NCI-H446 treated with DMSO at 0.1 percent for 48 hours (cell line): ENCODE results near the gene CTNND2.
"Not testable (repeated sequence)": the region's sequence is repeated elsewhere in the genome, so short reads cannot be mapped to it uniquely, and the experiment has no call there.

ENCODE experiments used
- DNase-seq: peaks from one replicate; lab custom pipeline; 2025; lab: John Stamatoyannopoulos, UW

The CTNND2 gene

GRCh38 chr5:11873587-11873986 lies 30.7 kb downstream of the CTNND2 start:
- DNase-seq, result no peak

- DNase-seq, result no peak
Observed at GRCh38 chr5:11869203-11869602, 35.0 kb downstream of the CTNND2 start.

- no peak for DNase-seq
Observed at GRCh38 chr5:11863911-11864310, 40.3 kb downstream of the CTNND2 start.

GRCh38 chr5:11857391-11857790 lies 46.9 kb downstream of the CTNND2 start:
- DNase-seq, result no peak

- DNase-seq, result no peak
Observed at GRCh38 chr5:11854936-11855335, 49.3 kb downstream of the CTNND2 start.

- no peak for DNase-seq
Observed at GRCh38 chr5:11853796-11854195, 50.5 kb downstream of the CTNND2 start.

DNA sequence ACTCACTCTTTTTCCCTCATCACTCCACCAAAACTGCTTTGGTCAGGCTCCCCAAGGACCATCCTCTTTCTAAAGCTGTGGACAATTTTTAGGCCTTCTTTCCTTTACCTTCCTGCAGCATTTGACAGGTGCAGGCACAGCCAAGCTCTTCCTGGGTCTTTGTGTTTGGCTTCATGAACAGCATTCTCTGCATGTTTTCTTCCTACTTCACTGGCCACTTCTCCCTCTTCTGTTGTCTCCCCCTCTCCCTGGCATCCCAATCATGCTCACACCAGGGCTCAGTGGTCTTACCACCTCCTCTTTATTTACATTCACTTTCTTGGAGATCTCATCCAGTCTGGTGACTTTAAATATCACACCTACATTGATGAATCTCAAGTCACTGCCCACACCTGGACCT lies 51.1 kb downstream of the CTNND2 start:
- no peak for DNase-seq

DNA sequence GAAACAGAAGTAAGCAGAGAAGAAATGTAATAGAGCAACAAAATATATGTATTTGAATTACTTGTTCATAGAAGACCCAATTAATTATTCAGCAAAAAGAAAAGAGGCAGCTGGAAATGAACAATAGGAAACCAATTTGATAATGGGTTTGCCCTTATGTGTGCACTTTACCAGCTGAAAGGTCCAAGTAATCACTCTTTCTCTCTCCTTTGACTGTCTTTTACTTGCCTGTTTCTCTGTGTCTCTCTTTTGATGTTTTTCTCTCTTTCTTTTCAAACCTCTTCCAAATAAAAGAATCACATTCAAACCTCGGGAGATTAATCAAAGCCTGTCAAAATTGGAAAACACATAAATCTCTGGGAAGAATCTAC lies 51.5 kb downstream of the CTNND2 start:
- no peak for DNase-seq

DNA sequence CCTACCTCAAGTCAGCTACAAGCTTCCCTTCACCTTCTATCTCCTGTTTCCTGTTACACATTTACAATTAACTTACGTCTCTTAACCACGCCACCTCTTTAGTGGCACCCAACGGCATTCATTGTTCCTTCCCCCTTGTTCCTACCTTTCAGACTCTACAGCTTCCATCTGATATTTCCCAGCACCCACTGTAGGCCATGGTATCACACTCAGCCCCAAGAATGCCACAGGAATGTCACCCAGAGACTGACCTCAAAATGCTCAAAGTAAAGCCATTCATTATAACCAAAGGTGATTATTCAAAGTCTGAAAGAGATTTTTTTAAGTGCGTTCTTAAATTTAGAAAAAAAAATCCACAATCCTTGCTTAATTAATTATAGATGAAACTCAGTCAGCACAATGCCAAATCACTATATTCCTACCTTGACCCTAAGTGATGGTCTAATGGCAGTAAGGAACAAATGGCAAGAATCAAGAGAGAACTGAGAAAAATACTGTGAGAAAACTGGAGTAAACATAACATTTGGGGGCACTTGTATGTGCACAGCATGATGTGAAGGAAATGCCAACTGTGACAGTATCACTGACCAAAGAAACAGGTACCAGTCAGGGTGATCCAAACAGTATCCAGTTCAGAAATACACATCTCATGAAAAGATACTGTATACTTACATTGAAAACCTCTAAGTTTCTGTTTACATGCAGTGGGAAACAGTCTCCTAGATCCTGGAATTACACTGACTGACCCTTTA lies 52.1 kb downstream of the CTNND2 start:
- DNase-seq, result no peak

DNA sequence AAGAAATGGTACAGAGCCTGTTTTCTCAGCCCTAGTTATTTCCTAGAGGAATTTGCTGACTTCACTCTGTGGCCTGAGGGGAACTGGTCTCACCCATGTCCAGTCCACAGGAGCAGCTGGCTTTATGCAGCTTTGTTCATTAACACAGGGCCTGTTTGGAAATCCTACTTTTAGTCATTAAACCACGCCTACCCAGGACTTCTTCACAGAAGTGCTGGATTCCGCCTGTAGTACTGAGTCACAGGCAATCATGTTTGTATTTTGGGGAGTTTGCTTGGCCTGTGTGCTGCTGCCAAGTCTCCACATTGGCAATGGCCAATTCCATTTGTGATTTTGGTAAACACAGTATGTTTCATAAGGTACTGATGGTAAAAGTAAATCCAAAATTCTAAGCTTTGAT lies 52.8 kb downstream of the CTNND2 start:
- peak; percentile 73 for DNase-seq

DNA sequence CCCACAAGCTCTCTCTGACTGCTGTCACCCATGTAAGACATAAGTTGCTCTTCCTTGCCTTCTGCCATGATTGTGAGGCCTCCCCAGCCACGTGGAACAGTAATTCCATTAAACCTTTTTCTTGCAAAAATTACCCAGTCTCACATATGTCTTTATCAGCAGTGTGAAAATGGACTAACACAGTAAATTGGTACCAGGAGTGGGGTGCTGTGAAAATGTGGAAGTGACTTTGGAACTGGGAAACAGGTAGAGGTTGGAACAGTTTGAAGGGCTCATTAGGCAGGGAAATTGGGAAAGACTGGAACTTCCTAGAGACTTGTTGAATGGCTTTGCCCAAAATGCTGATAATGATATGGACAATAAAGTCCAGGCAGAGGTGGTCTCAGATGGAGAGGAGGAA lies 75.7 kb downstream of the CTNND2 start:
- not testable (repeated sequence) for DNase-seq

GRCh38 chr5:11822598-11822997 lies 81.6 kb downstream of the CTNND2 start:
- no peak for DNase-seq

DNA sequence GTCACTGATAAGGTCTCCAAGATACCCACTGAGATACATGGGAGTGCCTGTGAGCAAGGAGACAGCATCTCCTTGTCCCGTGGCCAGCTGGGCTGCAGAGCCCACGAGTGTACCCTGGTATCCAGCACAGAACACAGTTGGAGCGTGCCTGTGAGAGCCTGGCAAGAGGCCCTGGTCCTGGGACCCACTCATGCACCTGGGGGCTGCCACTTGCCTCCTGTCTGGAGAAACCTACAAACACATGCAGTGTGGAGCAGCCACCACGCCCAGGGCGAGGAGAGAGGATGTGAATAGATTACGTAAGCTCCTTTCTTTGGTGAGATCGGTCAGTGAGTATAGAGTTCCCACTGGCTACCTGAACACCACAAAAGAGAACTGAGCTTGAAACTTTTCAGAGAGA lies 88.3 kb downstream of the CTNND2 start:
- DNase-seq, result no peak

DNA sequence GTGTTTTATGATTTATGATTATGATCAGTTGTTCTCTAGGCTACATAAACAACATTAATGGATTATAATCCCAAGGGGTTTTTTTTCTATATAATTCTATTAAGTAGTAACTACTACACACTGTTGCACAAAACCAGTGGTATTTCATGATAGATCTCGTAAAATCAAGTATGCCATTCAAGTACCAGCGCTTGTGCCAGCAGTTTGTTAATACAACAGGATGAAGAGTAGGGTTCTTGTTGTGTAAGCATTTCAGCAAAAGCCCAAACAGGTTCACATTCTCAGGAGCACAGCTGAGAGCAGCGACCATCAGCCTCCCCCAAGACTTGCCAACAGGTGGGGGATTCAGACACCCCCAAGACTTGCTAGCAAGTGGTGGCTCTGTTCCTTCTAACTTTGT lies 88.8 kb downstream of the CTNND2 start:
- DNase-seq, result no peak

GRCh38 chr5:11814373-11814772 lies 89.9 kb downstream of the CTNND2 start:
- DNase-seq, result no peak

- no peak for DNase-seq
Observed at GRCh38 chr5:11809407-11809806, 94.8 kb downstream of the CTNND2 start.

DNA sequence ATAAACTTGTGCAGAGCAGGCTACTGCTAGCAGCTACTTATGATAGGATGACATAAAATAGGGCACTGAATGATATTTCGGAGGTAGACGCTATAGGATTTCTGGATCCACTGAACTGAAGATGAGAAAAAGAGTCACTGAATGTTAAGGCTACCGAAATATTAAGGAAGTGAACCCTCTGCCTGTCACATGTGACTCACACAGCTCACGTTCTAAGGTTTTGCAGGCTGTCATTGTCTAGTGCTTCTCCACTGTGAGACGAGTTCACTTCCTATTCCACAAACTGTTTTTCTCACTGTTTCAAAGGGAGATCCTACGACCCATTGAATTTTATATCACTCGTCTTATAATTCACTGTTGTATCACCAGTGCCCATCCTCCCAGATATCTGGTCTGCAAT lies 100.8 kb downstream of the CTNND2 start:
- DNase-seq, result no peak

DNA sequence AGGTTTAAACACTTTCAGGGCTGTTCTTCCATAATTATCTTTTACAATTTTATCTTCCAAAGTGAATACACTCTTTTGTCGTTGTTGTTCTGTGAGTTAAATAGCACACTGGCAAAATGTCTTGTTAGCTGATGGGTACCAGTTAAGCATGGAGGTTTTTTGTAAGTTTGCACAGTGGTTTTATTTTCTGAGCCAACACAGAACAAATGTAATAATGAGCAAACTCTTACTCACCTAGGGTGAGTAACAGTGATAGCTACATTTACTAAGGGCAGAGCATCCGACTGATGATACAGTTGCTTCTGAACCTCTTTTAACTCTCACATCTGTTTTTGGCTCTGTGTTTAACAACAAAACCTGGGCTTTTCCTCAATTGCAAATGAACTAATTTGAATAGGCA lies 103.2 kb downstream of the CTNND2 start:
- no peak for DNase-seq

GRCh38 chr5:11797132-11797531 lies 107.1 kb downstream of the CTNND2 start:
- peak; percentile 96 for DNase-seq

DNA sequence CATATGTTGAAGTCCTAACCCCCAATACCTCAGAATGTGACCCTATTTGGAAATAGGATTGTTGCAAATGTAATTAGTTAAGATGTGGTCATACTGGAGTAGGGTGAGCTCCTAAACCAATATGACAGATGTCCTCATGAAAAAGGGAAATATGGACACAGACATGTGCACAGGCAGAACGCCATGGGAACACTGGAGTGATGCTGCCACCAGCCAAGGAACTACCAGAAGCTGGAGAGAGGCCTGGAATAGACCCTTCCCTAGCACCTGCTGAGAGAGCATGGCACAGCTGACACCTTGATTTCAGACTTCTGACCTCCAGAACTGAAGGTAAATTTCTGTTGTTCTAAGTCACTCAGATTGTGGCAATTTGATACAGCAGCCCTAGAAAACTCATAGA lies 110.8 kb downstream of the CTNND2 start:
- DNase-seq, result peak; percentile 82

GRCh38 chr5:11792621-11793020 lies 111.6 kb downstream of the CTNND2 start:
- DNase-seq, result peak; percentile 87

- peak; percentile 94 for DNase-seq
Observed at GRCh38 chr5:11791792-11792191, 112.5 kb downstream of the CTNND2 start.

DNA sequence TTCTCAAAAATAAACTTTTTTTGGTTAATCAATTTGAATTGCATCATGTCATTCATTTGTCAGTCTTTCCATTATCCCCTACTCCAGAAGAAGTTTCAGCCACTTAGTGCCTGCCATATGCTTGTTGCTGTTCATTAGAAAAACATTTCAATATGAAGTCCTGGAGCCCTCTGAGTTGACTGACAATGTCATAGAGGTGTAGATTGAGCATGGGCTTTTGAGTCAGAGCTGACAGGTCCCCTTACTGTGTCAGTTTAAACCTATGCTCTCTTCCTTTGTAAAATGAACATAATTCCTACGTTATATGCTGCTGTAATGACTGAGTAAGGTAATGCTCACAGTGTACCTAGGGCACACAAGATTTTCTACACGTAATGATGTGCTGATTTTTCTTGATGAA lies 114.0 kb downstream of the CTNND2 start:
- no peak for DNase-seq

DNA sequence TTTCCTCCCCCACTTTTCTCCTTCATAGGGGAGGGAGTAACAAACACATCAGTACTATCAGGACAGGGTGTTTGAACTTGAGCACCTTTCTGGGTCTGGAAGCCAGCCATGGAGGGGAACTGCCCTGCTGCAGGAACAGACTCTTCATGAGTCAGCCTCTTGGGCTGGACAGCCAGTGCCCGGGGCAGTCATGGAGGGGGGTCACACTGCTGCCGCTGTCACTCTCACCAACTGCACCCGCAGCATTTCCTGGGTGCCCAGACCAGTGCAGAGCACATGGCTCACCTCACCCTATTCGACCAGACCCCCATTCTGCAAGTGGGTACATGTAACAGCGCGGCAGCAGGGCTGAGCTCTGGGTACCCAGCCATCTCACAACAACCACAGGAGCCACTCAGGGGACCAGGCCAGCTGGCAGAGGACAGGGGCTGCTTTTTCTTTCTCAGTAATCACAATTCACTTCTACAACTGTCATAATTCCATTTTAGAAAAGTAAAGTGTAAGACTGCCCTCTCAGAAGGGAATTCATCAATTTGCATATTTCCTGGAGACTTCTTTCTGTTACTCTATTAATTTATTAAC lies 118.4 kb downstream of the CTNND2 start:
- peak; percentile 58 for DNase-seq
